PC-9 (cell line): ENCODE measurements around the gene OR2T1. TPM values are rescaled to one million over a fixed set of nuclear protein-coding genes. Genes with fewer than 3 reads are reported as not detected.

Experiments used
- BruUV-seq: library from RNA; stranded (reverse); fragments of 400-500 nt; replicated peaks from 2 replicates; lab custom pipeline; 2021; lab: Mats Ljungman, UMichigan
- CTCF ChIA-PET: fragments of 300-600 bp; sonication (Branson Sonifier 250); formaldehyde crosslinking; loops from one replicate; lab custom pipeline; 2022; ENCODE audit warnings: antibody characterized with exemption; lab: Charles Lee
- POLR2A ChIA-PET: fragments of 300-600 bp; sonication (Branson Sonifier 250); formaldehyde crosslinking; loops from one replicate; lab custom pipeline; 2022; ENCODE audit warnings: antibody characterized with exemption; ENCODE audit not compliant: unreplicated experiment; lab: Charles Lee
- DNase-seq, 2 experiments: peaks; one replicate each; pipeline versions ENCODE4 v3.0.0 to v3.0.0-alpha.2; 2015 to 2022; ENCODE audit warnings: mixed read lengths in 1 of 2
- H2AFZ ChIP-seq: fragments of 200-600 bp; sonication (generic); 2 replicates; pipeline ENCODE4 v1.8.1; 2017; ENCODE audit warnings: antibody characterized with exemption
- H3F3A ChIP-seq: fragments of 200-600 bp; sonication (generic); 2 replicates; pipeline ENCODE4 v1.8.1; 2017; ENCODE audit warnings: antibody characterized with exemption, mild to moderate bottlenecking, low read depth; ENCODE audit not compliant: insufficient read depth
- H3K27ac ChIP-seq: fragments of 200-600 bp; sonication (generic); 2 replicates; pipeline ENCODE4 v1.6.1; 2016; ENCODE audit warnings: mixed run types
- H3K27me3 ChIP-seq: fragments of 200-600 bp; sonication (generic); 2 replicates; pipeline ENCODE4 v1.6.1; 2016; ENCODE audit warnings: low read depth, mixed run types; ENCODE audit not compliant: insufficient read depth
- H3K36me3 ChIP-seq: fragments of 200-600 bp; sonication (generic); 2 replicates; pipeline ENCODE4 v1.6.1; 2016; ENCODE audit warnings: low read depth, mixed run types
- H3K4me1 ChIP-seq: fragments of 200-600 bp; sonication (generic); replicated peaks from 2 replicates; pipeline ENCODE4 v1.6.1; 2016; ENCODE audit warnings: mixed run types; ENCODE audit not compliant: insufficient read depth
- H3K4me2 ChIP-seq: fragments of 200-600 bp; sonication (generic); 2 replicates; pipeline ENCODE4 v1.6.1; 2017; ENCODE audit warnings: mixed run types
- H3K4me3 ChIP-seq: fragments of 200-600 bp; sonication (generic); 2 replicates; pipeline ENCODE4 v1.6.1; 2016; ENCODE audit warnings: mixed run types
- H3K79me2 ChIP-seq: fragments of 200-600 bp; sonication (generic); 2 replicates; pipeline ENCODE4 v1.6.1; 2017; ENCODE audit warnings: low read depth, mixed run types
- H3K9me2 ChIP-seq: fragments of 200-600 bp; sonication (generic); 2 replicates; pipeline ENCODE4 v1.8.1; 2017; ENCODE audit warnings: mild to moderate bottlenecking; ENCODE audit not compliant: insufficient read depth
- H3K9me3 ChIP-seq: fragments of 200-600 bp; sonication (generic); 2 replicates; pipeline ENCODE4 v1.8.1; 2016; ENCODE audit warnings: low read depth; ENCODE audit not compliant: insufficient read depth
- H4K20me1 ChIP-seq: fragments of 200-600 bp; sonication (generic); 2 replicates; pipeline ENCODE4 v1.8.1; 2017; ENCODE audit not compliant: insufficient read depth
- EZH2 ChIP-seq: fragments of 200-600 bp; sonication (generic); IDR thresholded peaks from 2 replicates; pipeline ENCODE4 v1.8.0; 2017; ENCODE audit warnings: antibody characterized with exemption, low read depth
- intact Hi-C: fragments of 100-400 bp; cut with micrococcal nuclease; formaldehyde crosslinking; loops from one replicate; pipeline ENCODE4 v1.10.0; 2022; ENCODE audit not compliant: unreplicated experiment
- total RNA-seq: library from RNA; stranded (reverse); gene quantifications from 2 replicates; pipeline ENCODE4 v1.2.3, GENCODE V29; 2021
- TF ChIP-seq, protein P1 (sequence below): fragments of 200-600 bp; sonication (generic); conservative IDR thresholded peaks from 2 replicates; pipeline ENCODE4 v1.6.1; 2017; ENCODE audit warnings: mixed run types, antibody characterized with exemption, mild to moderate bottlenecking, moderate library complexity

Gene OR2T1
- total RNA-seq, 1 experiment from 2014 or later, result not detected

- no peaks in the 10 kb centered on the region for H3K36me3 ChIP-seq
- intact Hi-C loops, result no loop called here
- no peaks in the 10 kb centered on the region for H4K20me1 ChIP-seq
- TF ChIP-seq, protein P1, sequence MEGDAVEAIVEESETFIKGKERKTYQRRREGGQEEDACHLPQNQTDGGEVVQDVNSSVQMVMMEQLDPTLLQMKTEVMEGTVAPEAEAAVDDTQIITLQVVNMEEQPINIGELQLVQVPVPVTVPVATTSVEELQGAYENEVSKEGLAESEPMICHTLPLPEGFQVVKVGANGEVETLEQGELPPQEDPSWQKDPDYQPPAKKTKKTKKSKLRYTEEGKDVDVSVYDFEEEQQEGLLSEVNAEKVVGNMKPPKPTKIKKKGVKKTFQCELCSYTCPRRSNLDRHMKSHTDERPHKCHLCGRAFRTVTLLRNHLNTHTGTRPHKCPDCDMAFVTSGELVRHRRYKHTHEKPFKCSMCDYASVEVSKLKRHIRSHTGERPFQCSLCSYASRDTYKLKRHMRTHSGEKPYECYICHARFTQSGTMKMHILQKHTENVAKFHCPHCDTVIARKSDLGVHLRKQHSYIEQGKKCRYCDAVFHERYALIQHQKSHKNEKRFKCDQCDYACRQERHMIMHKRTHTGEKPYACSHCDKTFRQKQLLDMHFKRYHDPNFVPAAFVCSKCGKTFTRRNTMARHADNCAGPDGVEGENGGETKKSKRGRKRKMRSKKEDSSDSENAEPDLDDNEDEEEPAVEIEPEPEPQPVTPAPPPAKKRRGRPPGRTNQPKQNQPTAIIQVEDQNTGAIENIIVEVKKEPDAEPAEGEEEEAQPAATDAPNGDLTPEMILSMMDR, result no peak
- TF ChIP-seq EZH2, result no peak
- no peaks in the 10 kb centered on the region for H3K4me1 ChIP-seq
- H3K79me2 ChIP-seq, result no peaks in the 10 kb centered on the region
- no peak for DNase-seq
- no TSS peak for BruUV-seq
- no peaks in the 10 kb centered on the region for H3K9me2 ChIP-seq
- no peaks in the 10 kb centered on the region for H3K27me3 ChIP-seq
- ChIA-PET POLR2A (no interaction called here), CTCF (no interaction called here)
- no peak within 1 kb of the TSS for H3K27ac ChIP-seq
- no peak within 1 kb of the TSS for H2AFZ ChIP-seq
- H3F3A ChIP-seq, result no peaks in the 10 kb centered on the region
- no peak within 1 kb of the TSS for H3K4me3 ChIP-seq
- H3K4me2 ChIP-seq, result no peak within 1 kb of the TSS
- no peaks in the 10 kb centered on the region for H3K9me3 ChIP-seq
These were observed 27.4 kb upstream of the OR2T1 start, which contains the start of gene OR2T6 for GRCh38 chr1:248375446-248375845. Gene OR2T6 (plus strand): TSS chr1:248375746. CDS start chr1:248387609, 11,863 bp downstream.

DNA sequence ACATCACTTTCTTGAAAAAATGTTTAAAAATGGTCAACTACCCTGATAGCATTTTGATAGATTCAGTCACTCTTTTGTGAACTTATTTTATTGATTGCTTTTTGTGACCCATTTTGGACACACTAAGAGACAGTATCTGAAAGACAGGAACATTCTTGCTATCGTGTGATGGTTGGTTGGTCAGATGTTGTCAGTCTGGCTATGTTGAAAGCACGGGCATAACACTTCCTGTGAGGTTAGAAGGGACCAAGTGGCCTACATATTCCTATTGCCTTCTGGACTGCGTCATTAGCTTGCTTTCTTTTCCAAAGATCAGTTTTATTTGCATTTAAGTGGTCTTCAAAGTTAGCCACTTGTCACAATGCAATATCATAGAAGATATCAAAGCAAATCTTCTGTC lies 25.9 kb upstream of the OR2T1 start:
- POLR2A ChIA-PET, result no interaction called here
- Histone ChIP-seq H3K4me2 (no peak overlapping the region), H3K4me1 (no peaks in the 10 kb centered on the region), H3K27ac (no peak overlapping the region), H4K20me1 (no peaks in the 10 kb centered on the region), H2AFZ (no peak overlapping the region), H3K9me2 (no peaks in the 10 kb centered on the region), H3K27me3 (no peaks in the 10 kb centered on the region), H3K36me3 (no peaks in the 10 kb centered on the region), H3K4me3 (no peak overlapping the region), H3K79me2 (no peaks in the 10 kb centered on the region), H3K9me3 (no peaks in the 10 kb centered on the region), H3F3A (no peaks in the 10 kb centered on the region)
- DNase-seq, result no peak
- intact Hi-C loops, result no loop called here
- TF ChIP-seq, protein P1, result no peak
- no peak for TF ChIP-seq EZH2
- BruUV-seq, result no TSS peak
- CTCF ChIA-PET, result no interaction called here

GRCh38 chr1:248380854-248381253 lies 22.0 kb upstream of the OR2T1 start:
- Histone ChIP-seq H3K36me3 (no peaks in the 10 kb centered on the region), H3K4me2 (no peak overlapping the region), H3K4me1 (no peaks in the 10 kb centered on the region), H3K4me3 (no peak overlapping the region), H4K20me1 (no peaks in the 10 kb centered on the region), H3K27me3 (no peaks in the 10 kb centered on the region), H3F3A (no peaks in the 10 kb centered on the region), H3K9me2 (no peaks in the 10 kb centered on the region), H3K79me2 (no peaks in the 10 kb centered on the region), H2AFZ (no peak overlapping the region), H3K9me3 (no peaks in the 10 kb centered on the region), H3K27ac (no peak overlapping the region)
- ChIA-PET POLR2A (no interaction called here), CTCF (no interaction called here)
- no peak for DNase-seq
- no TSS peak for BruUV-seq
- intact Hi-C loops, result no loop called here
- TF ChIP-seq EZH2, result no peak
- TF ChIP-seq, protein P1, result no peak
